Osteoblast (primary cell): ENCODE data around the gene ATP5PO. TPM values are rescaled to one million over a fixed set of nuclear protein-coding genes. Genes with fewer than 3 reads are reported as not detected.
A peak's percentile ranks its signal among the peaks of the same experiment; 100 is the strongest.

ENCODE experiments used
- DNase-seq: peaks from one replicate; pipeline ENCODE4 v3.0.0; 2011; ENCODE audit warnings: low spot score, mixed read lengths; ENCODE audit not compliant: insufficient read length; ENCODE audit errors: missing footprints
- H2AFZ ChIP-seq: 2 replicates; pipeline ENCODE4 v1.6.0; 2011; ENCODE audit warnings: mild to moderate bottlenecking, low read length
- H3K27ac ChIP-seq: 2 replicates; pipeline ENCODE4 v1.5.1; 2011; ENCODE audit warnings: mild to moderate bottlenecking, low read depth, low read length, moderate library complexity
- H3K27me3 ChIP-seq: 2 replicates; pipeline ENCODE4 v1.6.0; 2012; ENCODE audit warnings: mild to moderate bottlenecking, control low read depth, inconsistent platforms, low read length, moderate library complexity; ENCODE audit not compliant: insufficient read depth
- H3K36me3 ChIP-seq: 2 replicates; pipeline ENCODE4 v1.5.1; 2011; ENCODE audit warnings: mild to moderate bottlenecking, low read length, control low read depth, moderate library complexity; ENCODE audit not compliant: insufficient read depth
- H3K4me1 ChIP-seq: 2 replicates; pipeline ENCODE4 v1.5.1; 2011; ENCODE audit warnings: mild to moderate bottlenecking, low read length, control low read depth, moderate library complexity; ENCODE audit not compliant: insufficient read depth
- H3K4me2 ChIP-seq: 2 replicates; pipeline ENCODE4 v1.6.0; 2011; ENCODE audit warnings: mild to moderate bottlenecking, low read length; ENCODE audit not compliant: insufficient read depth
- H3K4me3 ChIP-seq: fragments of 200-600 bp; sonication (generic); 3 replicates; pipeline ENCODE4 v1.5.1; 2012; ENCODE audit warnings: mild to moderate bottlenecking, low read length, inconsistent platforms; ENCODE audit not compliant: insufficient read depth
- H3K79me2 ChIP-seq: 2 replicates; pipeline ENCODE4 v1.6.0; 2012; ENCODE audit warnings: mild to moderate bottlenecking, low read length, control low read depth, inconsistent platforms; ENCODE audit not compliant: insufficient read depth
- H3K9me3 ChIP-seq: 2 replicates; pipeline ENCODE4 v1.5.1; 2011; ENCODE audit warnings: low read depth, low read length, control low read depth
- H4K20me1 ChIP-seq: 2 replicates; pipeline ENCODE4 v1.6.0; 2012; ENCODE audit warnings: mild to moderate bottlenecking, low read length, control low read depth; ENCODE audit not compliant: insufficient read depth
- CTCF ChIP-seq: IDR thresholded peaks from 2 replicates; pipeline ENCODE4 v1.5.1; 2011; ENCODE audit warnings: mild to moderate bottlenecking, low read depth, low read length, moderate library complexity; ENCODE audit errors: extremely low read depth
- total RNA-seq: library from RNA; depleted of rRNA; stranded (reverse); fragments of >200 nt; gene quantifications from 2 replicates; pipeline ENCODE4 v1.2.3, GENCODE V29; 2012

Gene ATP5PO
- total RNA-seq, 1 donor: 115 TPM

- no peak for DNase-seq
- H3K4me1 ChIP-seq: peaks cover 25% of the 10 kb centered on the region
- H3K4me2 ChIP-seq: no peak overlapping the region
- no peaks in the 10 kb centered on the region for H3K79me2 ChIP-seq
- no peaks in the 10 kb centered on the region for H3K9me3 ChIP-seq
- no peaks in the 10 kb centered on the region for H4K20me1 ChIP-seq
- TF ChIP-seq CTCF: no peak
- no peak overlapping the region for H3K4me3 ChIP-seq
- H2AFZ ChIP-seq: peak overlapping the region; percentile 67
- no peaks in the 10 kb centered on the region for H3K36me3 ChIP-seq
- no peaks in the 10 kb centered on the region for H3K27me3 ChIP-seq
- peak overlapping the region; percentile 54 for H3K27ac ChIP-seq
Measured at GRCh38 chr21:33951276-33952178, 35.9 kb upstream of the ATP5PO start.

GRCh38 chr21:33950431-33951079 is 35.0 kb upstream of the ATP5PO start:
- Histone ChIP-seq H3K79me2 (no peaks in the 10 kb centered on the region), H3K4me1 (peaks cover 25% of the 10 kb centered on the region), H3K27ac (no peak overlapping the region), H3K4me3 (no peak overlapping the region), H3K4me2 (no peak overlapping the region), H3K27me3 (no peaks in the 10 kb centered on the region), H3K9me3 (no peaks in the 10 kb centered on the region), H3K36me3 (no peaks in the 10 kb centered on the region), H2AFZ (no peak overlapping the region), H4K20me1 (no peaks in the 10 kb centered on the region)
- no peak for DNase-seq
- no peak for TF ChIP-seq CTCF

GRCh38 chr21:33949516-33950430 is 34.2 kb upstream of the ATP5PO start:
- H3K36me3 ChIP-seq: no peaks in the 10 kb centered on the region
- H3K4me1 ChIP-seq: peaks cover 25% of the 10 kb centered on the region
- H3K4me2 ChIP-seq: no peak overlapping the region
- no peaks in the 10 kb centered on the region for H4K20me1 ChIP-seq
- H3K27ac ChIP-seq: no peak overlapping the region
- TF ChIP-seq CTCF: no peak
- no peak overlapping the region for H2AFZ ChIP-seq
- H3K4me3 ChIP-seq: no peak overlapping the region
- no peaks in the 10 kb centered on the region for H3K79me2 ChIP-seq
- H3K27me3 ChIP-seq: no peaks in the 10 kb centered on the region
- H3K9me3 ChIP-seq: no peaks in the 10 kb centered on the region
- no peak for DNase-seq
